Fibroblast of gingiva (primary cell): ENCODE measurements around the gene CD79B.
"Not testable (repeated sequence)": the region's sequence is repeated elsewhere in the genome, so short reads cannot be mapped to it uniquely, and the experiment has no call there.

Source experiments
- DNase-seq: peaks from one replicate; pipeline ENCODE4 v3.0.0-alpha.2; 2011; ENCODE audit warnings: low read depth

Gene CD79B

GRCh38 chr17:63910096-63910495, 22.0 kb downstream of the CD79B start:
- no peak for DNase-seq

DNA sequence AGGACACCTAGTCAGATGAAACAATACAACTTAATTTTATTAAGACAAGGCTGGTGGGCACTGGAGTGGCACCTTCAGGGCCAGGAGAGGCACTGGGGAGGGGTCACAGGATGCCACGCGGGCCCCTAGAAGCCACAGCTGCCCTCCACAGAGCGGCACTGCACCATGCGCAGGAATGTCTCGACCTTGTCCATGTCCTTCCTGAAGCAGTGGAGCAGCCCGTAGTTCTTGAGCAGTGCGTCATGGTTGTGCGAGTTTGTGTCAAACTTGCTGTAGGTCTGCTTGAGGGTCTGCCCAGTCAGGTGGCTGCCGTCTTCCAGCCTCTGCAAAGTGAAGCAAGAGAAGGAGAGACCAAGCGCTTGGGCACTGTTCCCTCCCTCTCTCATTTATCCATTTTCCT, 22.5 kb downstream of the CD79B start:
- DNase-seq = not testable (repeated sequence)

DNA sequence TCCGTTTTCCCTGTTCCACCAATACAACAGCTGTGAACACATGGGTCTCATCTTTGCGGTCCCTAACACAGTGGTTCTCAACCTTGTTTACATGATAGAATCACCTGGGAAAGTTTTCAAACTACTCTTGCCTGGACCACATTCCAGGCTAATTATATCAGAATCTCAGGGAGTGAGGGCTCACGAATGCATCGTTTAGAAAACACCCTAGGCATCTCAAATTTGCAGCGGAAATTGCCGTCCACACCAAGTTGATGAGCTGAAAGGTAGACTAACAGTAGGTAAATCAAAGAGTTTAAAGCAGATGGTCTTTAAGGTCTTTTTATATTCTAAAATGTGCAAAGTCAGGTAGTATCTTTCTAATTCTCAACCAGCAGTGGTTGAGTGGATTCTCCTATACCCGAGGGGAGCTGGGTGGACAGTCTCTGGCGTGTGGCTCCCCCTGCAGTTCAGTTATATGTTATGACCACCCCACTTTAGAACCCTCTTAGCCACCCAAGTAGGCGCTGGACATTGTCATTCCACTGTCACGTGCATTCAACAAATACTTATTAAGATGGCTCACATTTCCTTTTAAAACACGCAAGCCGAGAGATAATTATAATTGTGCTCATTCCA, 24.9 kb downstream of the CD79B start:
- not testable (repeated sequence) for DNase-seq

- not testable (repeated sequence) for DNase-seq
Observed at GRCh38 chr17:63904796-63905195, 27.3 kb downstream of the CD79B start.

GRCh38 chr17:63903787-63904201, 28.3 kb downstream of the CD79B start:
- not testable (repeated sequence) for DNase-seq

GRCh38 chr17:63901971-63902370, 30.2 kb downstream of the CD79B start:
- DNase-seq = not testable (repeated sequence)

GRCh38 chr17:63898899-63899798, 33.0 kb downstream of the CD79B start:
- not testable (repeated sequence) for DNase-seq

GRCh38 chr17:63896524-63897354, 35.4 kb downstream of the CD79B start, which contains the start of gene CSH1:
Gene CSH1, minus strand, starts transcription at chr17:63896574. Its CDS starts 63 bp downstream, at chr17:63896511.
- DNase-seq = not testable (repeated sequence)

DNA sequence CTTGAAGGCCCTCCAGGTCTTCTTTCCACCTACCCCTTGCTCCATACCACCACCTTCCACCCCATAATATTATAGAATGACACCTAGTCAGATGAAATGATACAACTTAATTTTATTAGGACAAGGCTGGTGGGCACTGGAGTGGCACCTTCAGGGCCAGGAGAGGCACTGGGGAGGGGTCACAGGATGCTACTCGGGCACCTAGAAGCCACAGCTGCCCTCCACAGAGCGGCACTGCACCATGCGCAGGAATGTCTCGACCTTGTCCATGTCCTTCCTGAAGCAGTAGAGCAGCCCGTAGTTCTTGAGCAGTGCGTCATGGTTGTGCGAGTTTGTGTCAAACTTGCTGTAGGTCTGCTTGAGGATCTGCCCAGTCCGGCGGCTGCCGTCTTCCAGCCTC, 37.3 kb downstream of the CD79B start:
- not testable (repeated sequence) for DNase-seq

DNA sequence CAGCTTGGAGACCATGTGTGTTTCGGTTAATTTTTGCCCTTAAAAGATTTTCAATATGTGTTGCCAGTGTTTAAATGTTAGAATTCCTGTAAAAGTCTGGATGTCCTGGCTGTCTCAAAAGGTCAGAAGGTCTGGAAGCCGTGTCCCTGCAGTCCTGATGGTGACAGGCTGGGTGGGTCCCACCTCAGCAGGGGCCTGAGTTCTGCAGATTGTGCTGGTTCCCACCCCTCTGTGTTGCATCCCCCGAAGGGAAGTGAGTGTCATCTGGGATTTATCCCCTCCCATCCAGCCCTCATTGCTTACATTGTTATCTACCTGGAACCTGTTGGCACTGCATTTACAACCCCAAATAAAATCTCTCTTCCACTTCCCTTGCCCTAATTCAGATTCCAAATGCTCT, 38.1 kb downstream of the CD79B start:
- not testable (repeated sequence) for DNase-seq

DNA sequence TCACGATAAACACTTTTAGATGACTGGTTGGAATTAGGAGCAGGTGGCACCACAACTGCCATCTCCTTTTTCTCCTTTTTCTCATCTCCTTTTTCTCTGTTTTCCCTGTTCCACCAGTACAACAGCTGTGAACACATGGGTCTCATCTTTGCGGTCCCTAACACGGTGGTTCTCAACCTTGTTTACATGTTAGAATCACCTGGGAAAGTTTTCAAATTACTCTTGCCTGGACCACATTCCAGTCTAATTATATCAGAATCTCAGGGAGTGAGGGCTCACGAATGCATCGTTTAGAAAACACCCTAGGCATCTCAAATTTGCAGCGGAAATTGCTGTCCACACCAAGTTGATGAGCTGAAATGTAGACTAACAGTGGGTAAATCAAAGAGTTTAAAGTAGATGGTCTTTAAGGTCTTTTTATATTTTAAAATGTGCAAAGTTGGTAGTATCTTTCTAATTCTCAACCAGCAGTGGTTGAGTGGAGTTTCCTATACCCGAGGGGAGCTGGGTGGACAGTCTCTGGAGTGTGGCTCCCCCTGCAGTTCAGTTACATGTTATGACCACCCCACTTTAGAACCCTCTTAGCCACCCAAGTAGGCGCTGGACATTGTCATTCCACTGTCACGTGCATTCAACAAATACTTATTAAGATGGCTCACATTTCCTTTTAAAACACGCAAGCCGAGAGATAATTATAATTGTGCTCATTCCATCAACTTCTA, 39.7 kb downstream of the CD79B start:
- not testable (repeated sequence) for DNase-seq

DNA sequence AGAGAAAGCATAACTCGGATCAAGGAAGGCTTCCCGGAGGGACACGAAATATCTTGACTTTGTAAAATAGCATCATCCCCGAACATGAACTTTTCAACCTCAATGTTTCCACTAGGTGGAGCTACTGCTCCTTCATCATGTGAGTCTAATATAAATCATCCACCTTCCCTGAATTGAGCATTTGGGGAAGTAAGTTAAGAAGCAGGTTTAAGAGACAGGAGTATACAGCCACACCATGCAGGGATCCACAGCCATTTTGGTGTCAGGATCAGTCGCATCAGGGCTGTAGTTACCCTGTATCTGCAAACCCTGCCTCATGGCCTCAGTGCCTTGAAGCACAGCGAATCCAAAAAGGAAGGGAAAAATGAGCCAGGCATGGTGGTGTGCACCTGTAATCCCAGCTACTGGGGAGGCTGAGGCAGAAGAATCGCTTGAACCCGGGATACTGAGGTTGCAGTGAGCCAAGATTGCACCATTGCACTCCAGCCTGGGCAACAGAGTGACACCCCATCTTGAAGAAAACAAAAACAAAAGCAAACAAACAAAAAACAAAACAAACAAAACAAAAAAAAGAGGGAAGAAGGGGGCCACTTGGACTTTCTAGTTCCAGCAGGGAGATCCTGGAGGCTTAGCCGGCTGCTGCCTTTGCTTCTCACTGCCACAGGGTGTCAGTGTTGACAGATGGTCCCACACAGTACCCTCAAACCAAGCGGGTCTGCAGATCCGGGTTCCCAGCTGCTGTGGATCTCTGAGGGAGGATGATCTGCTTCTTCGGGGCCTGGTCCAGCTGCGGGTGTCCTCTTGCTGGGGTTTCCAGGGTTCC, 42.9 kb downstream of the CD79B start:
- peak; percentile 29 for DNase-seq

DNA sequence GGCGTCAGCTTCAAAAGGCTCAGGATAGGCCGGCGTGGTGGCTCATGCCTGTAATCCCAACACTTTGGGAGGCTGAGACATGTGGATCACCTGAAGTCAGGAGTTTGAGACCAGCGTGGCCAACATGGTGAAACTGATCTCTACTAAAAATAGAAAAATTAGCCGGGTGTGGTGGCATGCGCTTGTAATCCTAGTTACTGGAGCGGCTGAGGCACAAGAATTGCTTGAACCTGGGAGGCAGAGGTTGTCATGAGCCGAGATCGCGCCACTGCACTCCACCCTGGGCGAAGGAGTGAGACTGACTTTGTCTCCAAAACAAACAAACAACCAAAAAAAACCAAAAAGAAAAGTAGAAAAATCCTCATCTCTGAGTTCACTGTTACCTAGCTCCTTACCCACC, 47.0 kb downstream of the CD79B start:
- DNase-seq = not testable (repeated sequence)

GRCh38 chr17:63882626-63883126, 49.5 kb downstream of the CD79B start:
- DNase-seq = not testable (repeated sequence)

GRCh38 chr17:63881935-63882601, 50.1 kb downstream of the CD79B start, which contains the start of gene GH2:
Gene GH2, minus strand, starts transcription at chr17:63881944. Its CDS starts 143 bp downstream, at chr17:63881801.
- DNase-seq = no peak

DNA sequence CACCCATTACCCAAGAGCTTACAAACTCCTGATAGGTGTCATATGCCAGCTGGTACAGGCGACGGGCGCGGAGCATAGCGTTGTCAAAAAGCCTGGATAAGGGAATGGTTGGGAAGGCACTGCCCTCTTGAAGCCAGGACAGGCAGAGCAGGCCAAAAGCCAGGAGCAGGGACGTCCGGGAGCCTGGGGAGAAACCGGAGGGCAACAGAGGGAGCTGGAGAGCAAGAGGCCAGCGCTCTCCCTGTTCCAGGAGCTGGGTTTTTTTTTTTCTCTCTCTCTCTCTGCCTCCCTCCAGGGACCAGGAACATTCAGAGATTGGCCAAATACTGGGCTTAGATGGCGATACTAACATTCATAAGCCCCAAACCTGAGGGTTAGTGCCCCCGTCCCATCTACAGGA, 50.8 kb downstream of the CD79B start:
- not testable (repeated sequence) for DNase-seq

- no peak for DNase-seq
Observed at GRCh38 chr17:63880706-63881105, 51.4 kb downstream of the CD79B start.
